ENCODE results near the gene TMC3.

DNA sequence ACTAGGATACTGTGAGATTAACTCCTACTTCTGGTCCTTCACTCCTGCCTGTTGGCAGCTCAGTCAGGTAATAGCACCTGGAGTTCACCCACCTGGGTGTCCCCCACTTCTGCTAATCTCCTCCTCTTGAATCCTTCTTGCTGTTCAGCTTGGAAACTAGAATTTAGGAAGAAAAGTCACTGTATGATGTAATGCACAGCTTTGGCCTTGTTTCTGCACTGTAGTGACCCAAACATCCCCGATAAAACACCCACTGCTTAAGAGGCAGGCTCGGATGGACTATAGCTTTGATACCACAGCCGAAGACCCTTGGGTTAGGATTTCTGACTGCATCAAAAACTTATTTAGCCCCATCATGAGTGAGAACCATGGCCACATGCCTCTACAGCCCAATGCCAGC is 74.9 kb downstream of the TMC3 start:
- TF ChIP-seq, protein P1, sequence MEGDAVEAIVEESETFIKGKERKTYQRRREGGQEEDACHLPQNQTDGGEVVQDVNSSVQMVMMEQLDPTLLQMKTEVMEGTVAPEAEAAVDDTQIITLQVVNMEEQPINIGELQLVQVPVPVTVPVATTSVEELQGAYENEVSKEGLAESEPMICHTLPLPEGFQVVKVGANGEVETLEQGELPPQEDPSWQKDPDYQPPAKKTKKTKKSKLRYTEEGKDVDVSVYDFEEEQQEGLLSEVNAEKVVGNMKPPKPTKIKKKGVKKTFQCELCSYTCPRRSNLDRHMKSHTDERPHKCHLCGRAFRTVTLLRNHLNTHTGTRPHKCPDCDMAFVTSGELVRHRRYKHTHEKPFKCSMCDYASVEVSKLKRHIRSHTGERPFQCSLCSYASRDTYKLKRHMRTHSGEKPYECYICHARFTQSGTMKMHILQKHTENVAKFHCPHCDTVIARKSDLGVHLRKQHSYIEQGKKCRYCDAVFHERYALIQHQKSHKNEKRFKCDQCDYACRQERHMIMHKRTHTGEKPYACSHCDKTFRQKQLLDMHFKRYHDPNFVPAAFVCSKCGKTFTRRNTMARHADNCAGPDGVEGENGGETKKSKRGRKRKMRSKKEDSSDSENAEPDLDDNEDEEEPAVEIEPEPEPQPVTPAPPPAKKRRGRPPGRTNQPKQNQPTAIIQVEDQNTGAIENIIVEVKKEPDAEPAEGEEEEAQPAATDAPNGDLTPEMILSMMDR (IDR thresholded peaks at IDR 0.05; ENCODE audit: insufficient read depth, low read depth, low read length): no peak
- TF ChIP-seq EZH2 (IDR thresholded peaks at IDR 0.05; ENCODE audit: insufficient read depth, low read length): no peak
